CD4-positive, alpha-beta T cell treated with Interleukin-12 subunit alpha and Interleukin-12 subunit beta, for 1 hour (primary cell): ENCODE data around the gene ZDHHC3.

Experiments used
- DNase-seq: peaks from one replicate; pipeline ENCODE4 v3.0.0-alpha.2; 2020

ZDHHC3 gene

GRCh38 chr3:44976002-44976815 is at the start of gene ZDHHC3, which contains the start of gene EXOSC7:
TSS of gene ZDHHC3 (minus strand) at chr3:44976174. CDS start at chr3:44959436, 16,738 bp downstream.
TSS of gene EXOSC7 (plus strand) at chr3:44976244. CDS start at chr3:44976278, 34 bp downstream.
- peak; percentile 90 for DNase-seq

- DNase-seq = no peak
Observed at GRCh38 chr3:45024542-45025255, 48.7 kb upstream of the ZDHHC3 start.

- no peak for DNase-seq
Observed at GRCh38 chr3:45023675-45024074, 47.7 kb upstream of the ZDHHC3 start.

- no peak for DNase-seq
Observed at GRCh38 chr3:45021524-45022297, 45.7 kb upstream of the ZDHHC3 start.

- peak; percentile 18 for DNase-seq
Observed at GRCh38 chr3:45020534-45020933, 44.6 kb upstream of the ZDHHC3 start.

GRCh38 chr3:45017821-45018220 is 41.8 kb upstream of the ZDHHC3 start:
- no peak for DNase-seq

GRCh38 chr3:45016916-45017315 is 40.9 kb upstream of the ZDHHC3 start:
- no peak for DNase-seq

- no peak for DNase-seq
Observed at GRCh38 chr3:45012577-45012976, 36.6 kb upstream of the ZDHHC3 start.

- no peak for DNase-seq
Observed at GRCh38 chr3:45011756-45012508, 36.0 kb upstream of the ZDHHC3 start.

- DNase-seq = no peak
Observed at GRCh38 chr3:45010811-45011333, 34.9 kb upstream of the ZDHHC3 start.

GRCh38 chr3:45009868-45010267 is 33.9 kb upstream of the ZDHHC3 start:
- no peak for DNase-seq

- DNase-seq = no peak
Observed at GRCh38 chr3:45008117-45008516, 32.1 kb upstream of the ZDHHC3 start.

- DNase-seq = no peak
Observed at GRCh38 chr3:45007091-45007490, 31.1 kb upstream of the ZDHHC3 start.

GRCh38 chr3:45003859-45004258 is 27.9 kb upstream of the ZDHHC3 start:
- DNase-seq = no peak

- DNase-seq = no peak
Observed at GRCh38 chr3:45003406-45003805, 27.4 kb upstream of the ZDHHC3 start.

GRCh38 chr3:45002720-45003119 is 26.7 kb upstream of the ZDHHC3 start:
- no peak for DNase-seq

GRCh38 chr3:45002139-45002660 is 26.2 kb upstream of the ZDHHC3 start:
- no peak for DNase-seq

GRCh38 chr3:45001738-45002137 is 25.8 kb upstream of the ZDHHC3 start:
- DNase-seq = no peak

- no peak for DNase-seq
Observed at GRCh38 chr3:45000823-45001222, 24.8 kb upstream of the ZDHHC3 start.

- DNase-seq = no peak
Observed at GRCh38 chr3:44999782-45000181, 23.8 kb upstream of the ZDHHC3 start.

- no peak for DNase-seq
Observed at GRCh38 chr3:44996556-44996969, 20.6 kb upstream of the ZDHHC3 start.

GRCh38 chr3:44995142-44995770 is 19.3 kb upstream of the ZDHHC3 start:
- no peak for DNase-seq
